NCI-H345 (cell line): ENCODE results near the gene ZBTB8OS.

ENCODE experiments used
- DNase-seq: peaks from one replicate; lab custom pipeline; 2025; lab: John Stamatoyannopoulos, UW

The ZBTB8OS gene

GRCh38 chr1:32611859-32612188 lies 38.5 kb downstream of the ZBTB8OS start:
- no peak for DNase-seq

GRCh38 chr1:32609180-32609579 lies 41.2 kb downstream of the ZBTB8OS start:
- DNase-seq = no peak

- no peak for DNase-seq
Measured at GRCh38 chr1:32606565-32607371, 43.6 kb downstream of the ZBTB8OS start.

- DNase-seq = no peak
Measured at GRCh38 chr1:32605711-32606424, 44.5 kb downstream of the ZBTB8OS start.

- DNase-seq = no peak
Measured at GRCh38 chr1:32600034-32600433, 50.3 kb downstream of the ZBTB8OS start.

GRCh38 chr1:32592943-32593342 lies 57.4 kb downstream of the ZBTB8OS start:
- no peak for DNase-seq

GRCh38 chr1:32580348-32581017 lies 69.9 kb downstream of the ZBTB8OS start:
- no peak for DNase-seq
